GM20000 (cell line): ENCODE results near the gene NPY1R.

Experiments used
- DNase-seq: peaks from one replicate; pipeline ENCODE4 v3.0.0; 2012; ENCODE audit warnings: low spot score
- TF ChIP-seq, protein P1 (sequence below): IDR thresholded peaks from 2 replicates; pipeline ENCODE4 v1.5.1; 2012; ENCODE audit warnings: mild to moderate bottlenecking, control low read depth; ENCODE audit errors: extremely low read depth, missing control alignments

NPY1R gene

DNA sequence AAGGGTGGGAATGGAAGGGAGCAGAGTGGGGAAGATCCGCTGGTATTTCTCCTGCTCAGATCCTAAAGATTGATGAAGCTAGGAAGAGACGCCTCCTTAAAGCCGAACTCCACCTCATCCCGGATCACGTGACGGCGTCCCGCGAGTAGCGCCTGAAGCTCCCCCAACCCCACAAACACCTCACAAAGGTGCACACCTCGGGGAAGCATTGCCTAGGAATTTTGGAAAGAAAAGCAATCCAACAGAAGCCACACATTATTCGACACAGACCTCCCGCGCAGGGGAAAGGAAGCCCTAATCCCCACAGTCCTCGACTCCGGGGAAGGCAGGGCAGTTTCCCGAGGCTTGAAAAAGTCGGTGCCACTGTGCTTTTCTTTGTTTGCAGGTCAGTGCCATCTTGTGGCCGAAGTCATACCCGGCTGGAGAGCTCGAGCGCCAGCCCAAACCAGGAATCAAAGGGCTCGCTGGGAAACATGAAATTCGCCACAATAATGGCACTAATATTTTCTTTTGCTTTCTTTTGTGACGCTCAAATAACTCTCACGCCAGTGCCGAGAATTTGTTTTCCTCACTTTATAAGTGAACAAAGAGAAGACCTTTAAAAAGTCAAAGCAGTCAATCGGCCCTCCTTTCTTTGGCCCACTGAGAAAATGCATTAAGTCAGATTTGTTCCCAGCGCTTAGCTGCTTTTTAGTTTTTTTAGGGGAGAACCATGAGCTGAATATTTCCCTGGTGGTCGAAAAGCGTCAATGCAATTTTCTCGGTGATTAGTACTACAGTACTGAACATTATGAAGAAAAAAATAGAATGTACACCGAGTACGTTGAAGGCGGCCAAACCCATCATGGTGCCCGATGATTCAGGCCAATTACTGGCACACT, at the start of gene NPY1R:
TSS of gene NPY1R (minus strand) at position 71 of the 881 bp plus-strand sequence. CDS start 6,042 bp downstream, outside the sequence.
- TF ChIP-seq, protein P1, sequence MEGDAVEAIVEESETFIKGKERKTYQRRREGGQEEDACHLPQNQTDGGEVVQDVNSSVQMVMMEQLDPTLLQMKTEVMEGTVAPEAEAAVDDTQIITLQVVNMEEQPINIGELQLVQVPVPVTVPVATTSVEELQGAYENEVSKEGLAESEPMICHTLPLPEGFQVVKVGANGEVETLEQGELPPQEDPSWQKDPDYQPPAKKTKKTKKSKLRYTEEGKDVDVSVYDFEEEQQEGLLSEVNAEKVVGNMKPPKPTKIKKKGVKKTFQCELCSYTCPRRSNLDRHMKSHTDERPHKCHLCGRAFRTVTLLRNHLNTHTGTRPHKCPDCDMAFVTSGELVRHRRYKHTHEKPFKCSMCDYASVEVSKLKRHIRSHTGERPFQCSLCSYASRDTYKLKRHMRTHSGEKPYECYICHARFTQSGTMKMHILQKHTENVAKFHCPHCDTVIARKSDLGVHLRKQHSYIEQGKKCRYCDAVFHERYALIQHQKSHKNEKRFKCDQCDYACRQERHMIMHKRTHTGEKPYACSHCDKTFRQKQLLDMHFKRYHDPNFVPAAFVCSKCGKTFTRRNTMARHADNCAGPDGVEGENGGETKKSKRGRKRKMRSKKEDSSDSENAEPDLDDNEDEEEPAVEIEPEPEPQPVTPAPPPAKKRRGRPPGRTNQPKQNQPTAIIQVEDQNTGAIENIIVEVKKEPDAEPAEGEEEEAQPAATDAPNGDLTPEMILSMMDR, result peak; percentile 55
- peak; percentile 77 for DNase-seq

DNA sequence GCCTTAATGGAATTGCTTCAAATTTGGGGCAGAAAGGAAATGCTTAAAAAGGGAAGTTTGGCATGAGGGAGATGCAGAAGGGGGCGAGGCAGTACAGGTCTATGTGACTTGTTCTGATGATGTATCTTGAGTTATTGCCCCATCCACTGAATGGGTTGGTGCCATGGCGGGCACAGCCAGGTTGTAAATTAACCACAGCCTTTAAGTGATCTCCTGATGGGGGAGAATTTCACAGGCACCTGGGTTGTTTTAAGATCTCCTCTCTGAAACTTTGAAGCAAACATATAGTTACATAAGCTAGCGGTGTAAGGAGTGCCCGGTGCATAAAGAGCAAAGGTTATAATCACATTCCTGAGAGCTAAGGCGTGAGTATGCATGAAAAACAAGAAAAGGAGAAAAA, 48.3 kb upstream of the NPY1R start:
- TF ChIP-seq, protein P1, result no peak

DNA sequence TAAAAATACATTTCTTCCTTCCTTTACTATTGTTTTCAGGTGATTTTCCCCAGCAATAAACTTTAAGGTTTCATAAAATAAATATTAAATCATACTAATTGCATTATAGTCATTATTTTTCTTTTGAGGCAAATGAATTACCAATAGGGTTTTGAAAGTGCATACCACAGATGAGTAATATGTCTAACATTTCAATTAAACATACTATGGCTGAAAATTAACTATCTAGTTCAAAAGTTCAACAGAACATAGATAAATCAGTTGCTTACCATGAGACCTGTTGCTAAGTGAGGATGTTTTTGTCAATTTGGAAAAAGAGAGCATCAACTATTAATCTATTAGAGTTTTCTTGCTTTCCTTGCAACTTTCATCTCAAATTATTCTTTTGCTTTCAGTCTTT, 46.3 kb upstream of the NPY1R start:
- no peak for DNase-seq
- TF ChIP-seq, protein P1, result no peak

More for the DNA sequence above, 48.3 kb upstream of the NPY1R start:
- no peak for DNase-seq

- no peak for DNase-seq
- TF ChIP-seq, protein P1, result no peak
Measured at GRCh38 chr4:163372029-163372428, 39.6 kb upstream of the NPY1R start.

GRCh38 chr4:163367651-163368050, 35.3 kb upstream of the NPY1R start:
- DNase-seq, result no peak
- TF ChIP-seq, protein P1, result no peak

GRCh38 chr4:163356104-163356503, 23.7 kb upstream of the NPY1R start:
- TF ChIP-seq, protein P1, result no peak
- DNase-seq, result no peak

DNA sequence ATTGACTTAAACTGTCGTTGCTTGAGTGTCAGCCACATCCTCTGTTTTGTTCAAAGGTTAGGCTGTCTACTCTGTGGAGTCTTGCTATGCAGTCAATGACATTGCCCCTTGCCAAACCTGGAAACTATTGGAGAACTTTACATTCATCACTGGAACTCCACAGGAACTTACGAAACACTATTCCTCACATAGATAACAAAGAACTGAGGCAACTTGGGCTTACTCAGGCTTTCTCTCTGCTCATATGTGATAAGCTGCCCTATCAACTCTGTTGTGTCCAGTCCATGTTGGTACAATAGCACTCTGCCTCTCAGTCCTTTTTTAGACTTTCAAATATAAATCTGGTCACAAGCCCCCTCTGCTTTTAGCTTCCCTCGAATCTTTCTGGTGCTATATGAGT, 20.7 kb upstream of the NPY1R start:
- no peak for DNase-seq
- TF ChIP-seq, protein P1, result no peak
